Pancreas (tissue), 10 donors: Measurements from ENCODE around the gene METTL1. TPM values are rescaled to one million over a fixed set of nuclear protein-coding genes. Genes with fewer than 3 reads are reported as not detected.

Experiments
- ATAC-seq, 4 donors: fragments of 200-7000 bp; cut with Tn5 transposase; one replicate each; pipeline versions ENCODE4 v1.8.0 to v1.9.1; 2020; ENCODE audit warnings: mild to moderate bottlenecking in 4 of 4, moderate library complexity in 4 of 4
- DNase-seq, 6 donors: peaks; one replicate each; pipeline ENCODE4 v3.0.0-alpha.2; 2020
- FAIRE-seq: peaks from 2 replicates; lab custom pipeline; 2012; peaks lifted over from hg19 to GRCh38; lab: Jason Lieb, UNC
- H3K27ac ChIP-seq, 4 donors: fragments of 200-600 bp; sonication (generic); 1 replicate in 3 of 4; 2 replicates in 1 of 4; pipeline versions ENCODE4 v1.5.0 to v1.8.0; 2020
- H3K27me3 ChIP-seq, 4 donors: fragments of 200-600 bp; one replicate each; pipeline ENCODE4 v1.8.0; 2021
- H3K36me3 ChIP-seq, 3 donors: fragments of 200-600 bp; sonication (generic) in 1 of 3; one replicate each; pipeline versions ENCODE4 v1.5.0 to v1.8.0; 2020 to 2021
- H3K4me1 ChIP-seq, 3 donors: fragments of 200-600 bp; one replicate each; pipeline ENCODE4 v1.8.0; 2021
- H3K4me3 ChIP-seq, 4 donors: fragments of 200-600 bp; sonication (generic) in 2 of 4; one replicate each; pipeline versions ENCODE4 v1.5.0 to v1.8.0; 2020 to 2021
- H3K9me3 ChIP-seq, 4 donors: fragments of 200-600 bp; one replicate each; pipeline ENCODE4 v1.8.0; 2021
- CTCF ChIP-seq, 4 donors: fragments of 200-600 bp; sonication (generic) in 3 of 4; IDR thresholded peaks; one replicate each; pipeline versions ENCODE4 v1.5.0 to v1.8.0; 2021; ENCODE audit warnings: antibody characterized with exemption in 4 of 4
- WGBS, 2 donors: extraction: QIAGEN DNeasy Blood & Tissue Kit; methylation state at CpG; one replicate each; pipeline ENCODE4 v1.1.7; 2013; 5-methylcytosine and 5-hydroxymethylcytosine counted together
- intact Hi-C, 3 donors: fragments of 100-400 bp; cut with DNase I; formaldehyde crosslinking; loops; one replicate each; pipeline versions ENCODE4 v1.11.1 to v1.14.2; 2022
- polyA plus RNA-seq, 2 donors: library from polyadenylated mRNA; stranded (reverse); fragments of 200-250 nt; gene quantifications; one replicate each; pipeline ENCODE4 v1.2.3, GENCODE V29; 2013
- total RNA-seq, 6 donors: library from RNA; stranded (reverse); fragmentation: NEBNext Ultra II Directional in 4 of 6; extraction: Animal tissue kit (Norgen Biotek cat#: 25700) in 4 of 6; gene quantifications; one replicate each; pipeline versions ENCODE4 v1.2.1 to v1.2.4, GENCODE V29; 2021 to 2023
- donor health status: healthy with polysubstance abuse.
- donor health status: DM: no; HTN: no; CAD: no; lungs with moderate emphysema.
- donor health status: DM: no; HTN: no; CAD: no.
- donor health status: control.
- donor health status: control.
- donor health status: Bipolar disorder and iron deficiency.
- donor health status: DM: yes; HTN: yes; CAD: no.
- donor health status: DM: no; HTN: no; CAD: no.
- donor health status: DM: no; HTN: no; CAD: no.
- donor health status: DM: yes; HTN: yes; CAD: no.

The METTL1 gene
- total and polyA plus RNA-seq, 8 donors, result 11.5 to 55.9 (median 23.0) TPM

- Histone ChIP-seq H3K27ac (no peak overlapping the region), H3K27me3 (no peaks in the 10 kb centered on the region), H3K4me3 (no peak overlapping the region), H3K9me3 (no peaks in the 10 kb centered on the region), H3K36me3 (peaks cover 0 to 6% (median under 1%) of the 10 kb centered on the region in 3 donors), H3K4me1 (no peaks in the 10 kb centered on the region)
- WGBS, 2 donors, result 25 to 36% methylated on average over 3 of the region's 3 CpGs
- FAIRE-seq (no peak), ATAC-seq (no peak), DNase-seq (no peak)
- intact Hi-C loops, result no loop called here
- TF ChIP-seq CTCF (IDR thresholded peaks at IDR 0.05), result no peak
Measured at GRCh38 chr12:57816001-57816854, 44.3 kb upstream of the METTL1 start.

GRCh38 chr12:57815177-57816000, 43.5 kb upstream of the METTL1 start:
- WGBS, 2 donors, result 77 to 82% methylated on average over 13 of the region's 13 CpGs
- FAIRE-seq (no peak), ATAC-seq (peak in 1 of 4 donors; percentile 2), DNase-seq (no peak)
- H3K4me1 ChIP-seq, result no peaks in the 10 kb centered on the region
- no peak overlapping the region for H3K27ac ChIP-seq
- no peak overlapping the region for H3K4me3 ChIP-seq
- peaks cover 0 to 11% (median 0%) of the 10 kb centered on the region in 3 donors for H3K36me3 ChIP-seq
- no peak for TF ChIP-seq CTCF (IDR thresholded peaks at IDR 0.05)
- intact Hi-C loops, result no loop called here
- H3K9me3 ChIP-seq, result no peaks in the 10 kb centered on the region
- H3K27me3 ChIP-seq, result no peaks in the 10 kb centered on the region

- ATAC-seq (no peak), FAIRE-seq (no peak), DNase-seq (no peak)
- Histone ChIP-seq H3K27ac (no peak overlapping the region), H3K36me3 (peaks cover 0 to 22% (median 2%) of the 10 kb centered on the region in 3 donors), H3K4me3 (no peak overlapping the region), H3K9me3 (no peaks in the 10 kb centered on the region), H3K4me1 (no peaks in the 10 kb centered on the region), H3K27me3 (no peaks in the 10 kb centered on the region)
- intact Hi-C loops, result no loop called here
- 59 to 68% methylated on average over 16 to 17 of the region's 17 CpGs for WGBS, 2 donors
- no peak for TF ChIP-seq CTCF (IDR thresholded peaks at IDR 0.05)
Measured at GRCh38 chr12:57813971-57814772, 42.3 kb upstream of the METTL1 start.

- peaks cover 0 to 30% (median 4%) of the 10 kb centered on the region in 3 donors for H3K36me3 ChIP-seq
- FAIRE-seq, result no peak
- no peaks in the 10 kb centered on the region for H3K27me3 ChIP-seq
- H3K9me3 ChIP-seq, result no peaks in the 10 kb centered on the region
- no peak for TF ChIP-seq CTCF (IDR thresholded peaks at IDR 0.05)
- ATAC-seq, result no peak
- WGBS, 2 donors, result 73 to 79% methylated on average over 14 of the region's 14 CpGs
- no peak for DNase-seq
- no peaks in the 10 kb centered on the region for H3K4me1 ChIP-seq
- no peak overlapping the region for H3K4me3 ChIP-seq
- intact Hi-C loops, result no loop called here
- no peak overlapping the region for H3K27ac ChIP-seq
Measured at GRCh38 chr12:57813111-57813970, 41.4 kb upstream of the METTL1 start.
